ENCODE data around the gene P3H3.
A peak's percentile ranks its signal among the peaks of the same experiment; 100 is the strongest.

P3H3 gene

DNA sequence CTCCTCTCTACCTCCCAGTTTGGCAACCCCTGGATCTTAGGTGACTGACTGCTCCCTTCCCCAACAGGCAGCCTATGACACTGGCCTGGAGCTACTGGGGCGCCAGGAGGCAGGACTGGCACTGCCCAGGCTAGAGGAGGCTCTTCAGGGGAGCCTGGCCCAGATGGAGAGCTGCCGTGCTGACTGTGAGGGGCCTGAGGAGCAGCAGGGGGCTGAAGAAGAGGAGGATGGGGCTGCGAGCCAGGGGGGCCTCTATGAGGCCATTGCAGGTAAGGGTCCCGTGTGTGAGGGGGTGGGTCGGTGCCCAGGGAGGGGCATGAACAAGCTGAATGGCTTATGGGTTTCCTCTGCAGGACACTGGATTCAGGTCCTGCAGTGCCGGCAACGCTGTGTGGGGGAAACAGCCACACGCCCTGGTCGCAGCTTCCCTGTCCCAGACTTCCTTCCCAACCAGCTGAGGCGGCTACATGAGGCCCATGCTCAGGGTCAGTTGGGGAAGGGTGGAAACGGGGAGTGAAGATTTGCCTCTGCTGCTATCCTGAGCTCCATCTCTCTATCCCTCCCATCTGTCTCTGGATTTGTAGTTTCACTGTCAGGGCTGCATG, 2.2 kb downstream of the P3H3 start:
- Histone ChIP-seq H3K36me3 (ENCODE audit: control insufficient read depth in 2 of 2, insufficient read depth in 1 of 2, low read length in 2 of 2) (peaks cover 14 to 49% of the 10 kb centered on the region in 2 experiments), H3K9me3 (ENCODE audit: control insufficient read depth, insufficient read depth, low read depth, low read length) (no peaks in the 10 kb centered on the region), H3K4me3 (ENCODE audit: low read depth, low read length) (no peak overlapping the region), H3K27ac (ENCODE audit: extremely low read depth, low read depth, low read length) (no peak overlapping the region; the same call in 1 of the 2 replicates), H3K4me1 (ENCODE audit: control insufficient read depth, insufficient read depth, low read length) (no peaks in the 10 kb centered on the region)
- 0 out of 2 replicates have a peak, but pooled peaks have one; percentile 10 for TF ChIP-seq ZIC2 (tag by site-specific recombination; IDR thresholded peaks at IDR 0.05)
- TF ChIP-seq ZNF341 (tag by site-specific recombination; IDR thresholded peaks at IDR 0.05; ENCODE audit: low read depth) = no peak
- ChIA-PET POLR2A (interaction anchor here (0.9 to 6.0 kb wide), 6 partner anchors 9 to 37 kb away, joined by 3 to 55 read pairs (median 6); partner anchors contain the start of genes CDCA3, TPI1 and USP5), CTCF (interaction anchor here (0.6 to 7.4 kb wide), 5 partner anchors 16 to 115 kb away, joined by 3 to 75 read pairs (median 3); partner anchors contain the start of gene MLF2)

- H3K36me3 ChIP-seq (ENCODE audit: control insufficient read depth in 2 of 2, insufficient read depth in 1 of 2, low read length in 2 of 2) = peaks cover 15 to 54% of the 10 kb centered on the region in 2 experiments
Observed at GRCh38 chr12:6830999-6831398, 2.8 kb downstream of the P3H3 start.

More at GRCh38 chr12:6830999-6831398, 2.8 kb downstream of the P3H3 start:
- TF ChIP-seq ZBTB48 (tag by site-specific recombination; IDR thresholded peaks at IDR 0.05) (no peak), ZFP69B (tag by site-specific recombination; IDR thresholded peaks at IDR 0.05) (no peak), ZNF354C (tag by site-specific recombination; IDR thresholded peaks at IDR 0.05; ENCODE audit: borderline replicate concordance, low read depth) (no peak), ZNF266 (tag by site-specific recombination; IDR thresholded peaks at IDR 0.05; ENCODE audit: low read depth) (no peak), ZFP41 (tag by site-specific recombination; IDR thresholded peaks at IDR 0.05; ENCODE audit: borderline replicate concordance) (no peak), TRIM28 (IDR thresholded peaks at IDR 0.05; ENCODE audit: borderline replicate concordance, low read length) (no peak), ZNF585B (tag by site-specific recombination; IDR thresholded peaks at IDR 0.05) (no peak), ZNF529 (tag by site-specific recombination; IDR thresholded peaks at IDR 0.05; ENCODE audit: insufficient replicate concordance) (no peak), ZIC2 (tag by site-specific recombination; IDR thresholded peaks at IDR 0.05) (no peak), ZFP3 (tag by site-specific recombination; IDR thresholded peaks at IDR 0.05; ENCODE audit: low read depth) (no peak), ZNF114 (tag by site-specific recombination; IDR thresholded peaks at IDR 0.05) (no peak)
- TF ChIP-seq, protein P1, sequence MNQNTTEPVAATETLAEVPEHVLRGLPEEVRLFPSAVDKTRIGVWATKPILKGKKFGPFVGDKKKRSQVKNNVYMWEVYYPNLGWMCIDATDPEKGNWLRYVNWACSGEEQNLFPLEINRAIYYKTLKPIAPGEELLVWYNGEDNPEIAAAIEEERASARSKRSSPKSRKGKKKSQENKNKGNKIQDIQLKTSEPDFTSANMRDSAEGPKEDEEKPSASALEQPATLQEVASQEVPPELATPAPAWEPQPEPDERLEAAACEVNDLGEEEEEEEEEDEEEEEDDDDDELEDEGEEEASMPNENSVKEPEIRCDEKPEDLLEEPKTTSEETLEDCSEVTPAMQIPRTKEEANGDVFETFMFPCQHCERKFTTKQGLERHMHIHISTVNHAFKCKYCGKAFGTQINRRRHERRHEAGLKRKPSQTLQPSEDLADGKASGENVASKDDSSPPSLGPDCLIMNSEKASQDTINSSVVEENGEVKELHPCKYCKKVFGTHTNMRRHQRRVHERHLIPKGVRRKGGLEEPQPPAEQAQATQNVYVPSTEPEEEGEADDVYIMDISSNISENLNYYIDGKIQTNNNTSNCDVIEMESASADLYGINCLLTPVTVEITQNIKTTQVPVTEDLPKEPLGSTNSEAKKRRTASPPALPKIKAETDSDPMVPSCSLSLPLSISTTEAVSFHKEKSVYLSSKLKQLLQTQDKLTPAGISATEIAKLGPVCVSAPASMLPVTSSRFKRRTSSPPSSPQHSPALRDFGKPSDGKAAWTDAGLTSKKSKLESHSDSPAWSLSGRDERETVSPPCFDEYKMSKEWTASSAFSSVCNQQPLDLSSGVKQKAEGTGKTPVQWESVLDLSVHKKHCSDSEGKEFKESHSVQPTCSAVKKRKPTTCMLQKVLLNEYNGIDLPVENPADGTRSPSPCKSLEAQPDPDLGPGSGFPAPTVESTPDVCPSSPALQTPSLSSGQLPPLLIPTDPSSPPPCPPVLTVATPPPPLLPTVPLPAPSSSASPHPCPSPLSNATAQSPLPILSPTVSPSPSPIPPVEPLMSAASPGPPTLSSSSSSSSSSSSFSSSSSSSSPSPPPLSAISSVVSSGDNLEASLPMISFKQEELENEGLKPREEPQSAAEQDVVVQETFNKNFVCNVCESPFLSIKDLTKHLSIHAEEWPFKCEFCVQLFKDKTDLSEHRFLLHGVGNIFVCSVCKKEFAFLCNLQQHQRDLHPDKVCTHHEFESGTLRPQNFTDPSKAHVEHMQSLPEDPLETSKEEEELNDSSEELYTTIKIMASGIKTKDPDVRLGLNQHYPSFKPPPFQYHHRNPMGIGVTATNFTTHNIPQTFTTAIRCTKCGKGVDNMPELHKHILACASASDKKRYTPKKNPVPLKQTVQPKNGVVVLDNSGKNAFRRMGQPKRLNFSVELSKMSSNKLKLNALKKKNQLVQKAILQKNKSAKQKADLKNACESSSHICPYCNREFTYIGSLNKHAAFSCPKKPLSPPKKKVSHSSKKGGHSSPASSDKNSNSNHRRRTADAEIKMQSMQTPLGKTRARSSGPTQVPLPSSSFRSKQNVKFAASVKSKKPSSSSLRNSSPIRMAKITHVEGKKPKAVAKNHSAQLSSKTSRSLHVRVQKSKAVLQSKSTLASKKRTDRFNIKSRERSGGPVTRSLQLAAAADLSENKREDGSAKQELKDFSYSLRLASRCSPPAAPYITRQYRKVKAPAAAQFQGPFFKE (tag by site-specific recombination; IDR thresholded peaks at IDR 0.05; ENCODE audit: borderline replicate concordance) = no peak
- TF ChIP-seq, protein P2, sequence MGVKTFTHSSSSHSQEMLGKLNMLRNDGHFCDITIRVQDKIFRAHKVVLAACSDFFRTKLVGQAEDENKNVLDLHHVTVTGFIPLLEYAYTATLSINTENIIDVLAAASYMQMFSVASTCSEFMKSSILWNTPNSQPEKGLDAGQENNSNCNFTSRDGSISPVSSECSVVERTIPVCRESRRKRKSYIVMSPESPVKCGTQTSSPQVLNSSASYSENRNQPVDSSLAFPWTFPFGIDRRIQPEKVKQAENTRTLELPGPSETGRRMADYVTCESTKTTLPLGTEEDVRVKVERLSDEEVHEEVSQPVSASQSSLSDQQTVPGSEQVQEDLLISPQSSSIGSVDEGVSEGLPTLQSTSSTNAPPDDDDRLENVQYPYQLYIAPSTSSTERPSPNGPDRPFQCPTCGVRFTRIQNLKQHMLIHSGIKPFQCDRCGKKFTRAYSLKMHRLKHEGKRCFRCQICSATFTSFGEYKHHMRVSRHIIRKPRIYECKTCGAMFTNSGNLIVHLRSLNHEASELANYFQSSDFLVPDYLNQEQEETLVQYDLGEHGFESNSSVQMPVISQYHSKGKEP (tag by site-specific recombination; IDR thresholded peaks at IDR 0.05) = no peak
- no peaks in the 10 kb centered on the region for H3K9me3 ChIP-seq (ENCODE audit: control insufficient read depth, insufficient read depth, low read depth, low read length)
- no peaks in the 10 kb centered on the region for H3K4me1 ChIP-seq (ENCODE audit: control insufficient read depth, insufficient read depth, low read length)
- ChIA-PET POLR2A (interaction anchor here (2.3 to 6.0 kb wide), 3 partner anchors 9 to 36 kb away, joined by 6 to 55 read pairs (median 11); partner anchors contain the start of genes CDCA3, TPI1 and USP5), CTCF (interaction anchor here (1.1 to 7.4 kb wide), 4 partner anchors 15 to 107 kb away, joined by 3 to 75 read pairs (median 6); partner anchors contain the start of gene MLF2)
- H3K27ac ChIP-seq (ENCODE audit: extremely low read depth, low read depth, low read length) = no peak overlapping the region
- no peak overlapping the region for H3K4me3 ChIP-seq (ENCODE audit: low read depth, low read length)
